ENCODE measurements around the gene PPIF. TPM values are rescaled to one million over a fixed set of nuclear protein-coding genes. Genes with fewer than 3 reads are reported as not detected.

PPIF gene
- total RNA-seq, 1 experiment from 2014 or later = 80.9 TPM

DNA sequence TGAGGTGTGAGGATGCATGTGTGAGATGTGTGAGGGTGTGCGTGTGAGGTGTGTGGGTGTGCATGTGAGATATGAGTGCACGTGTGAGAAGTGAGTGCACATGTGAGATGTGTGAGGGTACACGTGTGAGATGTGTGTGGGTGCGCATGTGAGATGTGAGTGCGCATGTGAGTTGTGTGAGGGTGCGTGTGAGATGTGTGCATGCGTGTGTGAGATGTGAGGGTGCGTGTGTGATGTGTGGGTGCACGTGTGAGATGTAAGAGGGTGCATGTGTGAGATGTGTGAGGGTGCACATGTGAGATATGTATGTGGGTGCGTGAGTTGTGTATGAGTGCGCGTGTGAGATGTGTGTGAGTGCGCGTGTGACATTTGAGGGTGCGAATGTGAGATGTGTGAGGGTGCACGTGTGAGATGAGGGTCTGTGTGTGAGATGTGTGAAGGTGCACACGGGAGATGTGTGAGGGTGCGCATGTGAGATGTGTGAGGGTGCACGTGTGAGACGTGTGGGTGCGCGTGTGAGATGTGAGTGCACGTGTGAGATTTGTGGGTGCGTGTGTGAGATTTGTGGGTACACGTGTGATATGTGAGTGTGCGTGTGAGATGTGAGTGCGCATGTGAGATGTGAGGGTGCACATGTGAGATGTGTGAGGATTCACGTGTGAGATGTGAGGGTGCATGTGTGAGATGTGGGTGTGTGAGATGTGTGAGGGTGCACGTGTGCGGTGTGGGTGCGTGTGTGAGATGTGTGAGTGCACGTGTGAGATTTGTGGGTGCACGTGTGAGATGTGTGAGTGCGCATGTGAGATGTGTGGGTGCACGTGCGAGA, 30.5 kb downstream of the PPIF start:
- ChIA-PET POLR2A (no interaction called here), CTCF (no interaction called here)
- no peaks in the 10 kb centered on the region for H3K36me3 Mint-ChIP-seq
- ATAC-seq (no peak), DNase-seq (ENCODE audit: low spot score) (no peak)
- TF ChIP-seq IRF2 (CRISPR knock-in tag; IDR thresholded peaks at IDR 0.05; ENCODE audit: borderline replicate concordance, low read depth) (no peak), RORB (CRISPR knock-in tag; IDR thresholded peaks at IDR 0.05) (no peak), ZNF416 (CRISPR knock-in tag; IDR thresholded peaks at IDR 0.05) (no peak), KAT7 (CRISPR knock-in tag; IDR thresholded peaks at IDR 0.05; ENCODE audit: borderline replicate concordance) (no peak), AFF4 (CRISPR knock-in tag; IDR thresholded peaks at IDR 0.05; ENCODE audit: borderline replicate concordance) (no peak), ZNF281 (CRISPR knock-in tag; IDR thresholded peaks at IDR 0.05) (no peak), MAX (CRISPR knock-in tag; IDR thresholded peaks at IDR 0.05) (no peak), HMGA2 (CRISPR knock-in tag; IDR thresholded peaks at IDR 0.05) (no peak), GTF2I (CRISPR knock-in tag; conservative IDR thresholded peaks at IDR 0.05) (no peak), SP1 (CRISPR knock-in tag; conservative IDR thresholded peaks at IDR 0.05) (no peak), SMAD3 (CRISPR knock-in tag; IDR thresholded peaks at IDR 0.05; ENCODE audit: borderline replicate concordance) (no peak), JUN (CRISPR knock-in tag; IDR thresholded peaks at IDR 0.05) (no peak), ZBTB21 (CRISPR knock-in tag; IDR thresholded peaks at IDR 0.05; ENCODE audit: borderline replicate concordance) (no peak), GABPB1 (CRISPR knock-in tag; IDR thresholded peaks at IDR 0.05) (no peak), NFYB (CRISPR knock-in tag; conservative IDR thresholded peaks at IDR 0.05; ENCODE audit: low read depth) (no peak), ZBTB43 (CRISPR knock-in tag; IDR thresholded peaks at IDR 0.05) (no peak)
- TF ChIP-seq, protein P1, sequence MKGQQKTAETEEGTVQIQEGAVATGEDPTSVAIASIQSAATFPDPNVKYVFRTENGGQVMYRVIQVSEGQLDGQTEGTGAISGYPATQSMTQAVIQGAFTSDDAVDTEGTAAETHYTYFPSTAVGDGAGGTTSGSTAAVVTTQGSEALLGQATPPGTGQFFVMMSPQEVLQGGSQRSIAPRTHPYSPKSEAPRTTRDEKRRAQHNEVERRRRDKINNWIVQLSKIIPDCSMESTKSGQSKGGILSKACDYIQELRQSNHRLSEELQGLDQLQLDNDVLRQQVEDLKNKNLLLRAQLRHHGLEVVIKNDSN (CRISPR knock-in tag; IDR thresholded peaks at IDR 0.05) = no peak
- TF ChIP-seq, protein P2, sequence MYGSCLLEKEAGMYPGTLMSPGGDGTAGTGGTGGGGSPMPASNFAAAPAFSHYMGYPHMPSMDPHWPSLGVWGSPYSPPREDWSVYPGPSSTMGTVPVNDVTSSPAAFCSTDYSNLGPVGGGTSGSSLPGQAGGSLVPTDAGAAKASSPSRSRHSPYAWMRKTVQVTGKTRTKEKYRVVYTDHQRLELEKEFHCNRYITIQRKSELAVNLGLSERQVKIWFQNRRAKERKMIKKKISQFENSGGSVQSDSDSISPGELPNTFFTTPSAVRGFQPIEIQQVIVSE (CRISPR knock-in tag; IDR thresholded peaks at IDR 0.05; ENCODE audit: borderline replicate concordance) = no peak
- TF ChIP-seq, protein P3, sequence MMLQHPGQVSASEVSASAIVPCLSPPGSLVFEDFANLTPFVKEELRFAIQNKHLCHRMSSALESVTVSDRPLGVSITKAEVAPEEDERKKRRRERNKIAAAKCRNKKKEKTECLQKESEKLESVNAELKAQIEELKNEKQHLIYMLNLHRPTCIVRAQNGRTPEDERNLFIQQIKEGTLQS (CRISPR knock-in tag; conservative IDR thresholded peaks at IDR 0.05) = no peak
- H3K4me1 Mint-ChIP-seq = peaks cover 5% of the 10 kb centered on the region
- no peaks in the 10 kb centered on the region for H3K9me3 Mint-ChIP-seq
- H3K27ac Mint-ChIP-seq = no peak overlapping the region
- no peaks in the 10 kb centered on the region; the same call in 1 of the 2 replicates for H3K27me3 Mint-ChIP-seq (ENCODE audit: low read depth)
- H3K4me3 Mint-ChIP-seq = no peak overlapping the region

Data from WTC11 (cell line).